H1 (cell line): Measurements from ENCODE around the gene RSU1. TPM values are rescaled to one million over a fixed set of nuclear protein-coding genes. Genes with fewer than 3 reads are reported as not detected.

ENCODE experiments used
- CTCF ChIA-PET: fragments of 300-600 bp; sonication (Branson Sonifier 250); formaldehyde crosslinking; loops from one replicate; lab custom pipeline; 2021; ENCODE audit not compliant: partially characterized antibody; lab: Charles Lee
- POLR2A ChIA-PET: fragments of 300-600 bp; sonication (Branson Sonifier 250); formaldehyde crosslinking; loops from one replicate; lab custom pipeline; 2021; ENCODE audit warnings: inconsistent platforms; ENCODE audit not compliant: partially characterized antibody; lab: Charles Lee
- DNase-seq, 2 experiments: peaks; one replicate each; pipeline versions ENCODE4 v3.0.0 to v3.0.0-alpha.2; 2010 to 2022; ENCODE audit warnings: low spot score in 2 of 2, low read depth in 1 of 2, mixed read lengths in 1 of 2
- FAIRE-seq: peaks from 2 replicates; lab custom pipeline; 2011; peaks lifted over from hg19 to GRCh38; lab: Jason Lieb, UNC
- H2AFZ ChIP-seq: 2 replicates; pipeline ENCODE4 v1.8.1; 2012; ENCODE audit warnings: low read length, inconsistent platforms
- H2AK5ac ChIP-seq: 2 replicates; pipeline ENCODE4 v1.6.1; 2013; ENCODE audit warnings: low read depth, low read length
- H2BK120ac ChIP-seq: replicated peaks from 2 replicates; pipeline ENCODE3; 2013; ENCODE audit warnings: low read depth, low read length, inconsistent platforms
- H2BK12ac ChIP-seq: 2 replicates; pipeline ENCODE4 v1.6.1; 2013; ENCODE audit warnings: low read depth, low read length
- H2BK15ac ChIP-seq: 2 replicates; pipeline ENCODE4 v1.6.1; 2013; ENCODE audit warnings: low read length
- H2BK20ac ChIP-seq: 2 replicates; pipeline ENCODE4 v1.6.1; 2013; ENCODE audit warnings: low read length
- H2BK5ac ChIP-seq: 2 replicates; pipeline ENCODE4 v1.6.1; 2013; ENCODE audit warnings: low read depth, low read length
- H3K14ac ChIP-seq: 2 replicates; pipeline ENCODE4 v1.6.1; 2013; ENCODE audit warnings: inconsistent platforms; ENCODE audit not compliant: insufficient read length
- H3K18ac ChIP-seq: 2 replicates; pipeline ENCODE4 v1.6.1; 2013; ENCODE audit warnings: low read length; ENCODE audit errors: extremely low read depth
- H3K23ac ChIP-seq: 2 replicates; pipeline ENCODE4 v1.6.1; 2013; ENCODE audit warnings: inconsistent platforms; ENCODE audit not compliant: insufficient read length
- H3K23me2 ChIP-seq: 2 replicates; pipeline ENCODE4 v1.6.1; 2013; ENCODE audit warnings: low read depth, low read length
- H3K27ac ChIP-seq: 2 replicates; pipeline ENCODE4 v1.6.1; 2011; ENCODE audit warnings: low read depth, low read length, inconsistent platforms
- H3K27me3 ChIP-seq, 4 experiments: replicated peaks in 1 of 4; 1 replicate in 1 of 4; 2 replicates in 3 of 4; pipeline versions ENCODE4 v1.6.1 to v1.8.1; 2011 to 2013; ENCODE audit warnings: low read length in 3 of 4, mild to moderate bottlenecking in 3 of 4, inconsistent platforms in 2 of 4, mixed read lengths in 2 of 4, moderate library complexity in 1 of 4; ENCODE audit not compliant: control insufficient read depth in 3 of 4, insufficient read depth in 3 of 4; ENCODE audit errors: extremely low read depth in 1 of 4
- H3K36me3 ChIP-seq, 4 experiments: 2 replicates each; pipeline versions ENCODE4 v1.6.1 to v1.8.1; 2011 to 2013; ENCODE audit warnings: mild to moderate bottlenecking in 4 of 4, low read length in 3 of 4, moderate library complexity in 2 of 4, control low read depth in 1 of 4, inconsistent platforms in 1 of 4; ENCODE audit not compliant: insufficient read depth in 4 of 4, control insufficient read depth in 2 of 4
- H3K4ac ChIP-seq: replicated peaks from 2 replicates; pipeline ENCODE3; 2013; ENCODE audit warnings: low read length, low read depth, mixed read lengths, inconsistent platforms; ENCODE audit not compliant: insufficient read length
- H3K4me1 ChIP-seq, 4 experiments: replicated peaks in 1 of 4; 1 replicate in 1 of 4; 2 replicates in 3 of 4; pipeline versions ENCODE4 v1.6.1 to v1.8.1; 2011 to 2013; ENCODE audit warnings: low read length in 3 of 4, inconsistent platforms in 2 of 4, mixed read lengths in 1 of 4; ENCODE audit not compliant: insufficient read depth in 4 of 4, control insufficient read depth in 3 of 4
- H3K4me2 ChIP-seq, 2 experiments: 2 replicates each; pipeline versions ENCODE4 v1.6.1 to v1.8.1; 2011 to 2013; ENCODE audit warnings: low read depth in 2 of 2, low read length in 2 of 2, control low read depth in 1 of 2, inconsistent platforms in 1 of 2, mild to moderate bottlenecking in 1 of 2; ENCODE audit not compliant: insufficient read depth in 1 of 2
- H3K4me3 ChIP-seq, 4 experiments: fragments of 200-600, 300-600 bp in 1 of 4; sonication (generic), shearing (Covaris generic), sonication (Bioruptor Twin) in 1 of 4; 2 replicates each; pipeline versions ENCODE4 v1.5.1 to v1.8.1; 2011 to 2016; ENCODE audit warnings: low read length in 4 of 4, low read depth in 3 of 4, control low read depth in 2 of 4, inconsistent platforms in 2 of 4, mild to moderate bottlenecking in 2 of 4, mixed read lengths in 1 of 4, moderate library complexity in 1 of 4; ENCODE audit not compliant: insufficient read depth in 2 of 4; ENCODE audit errors: extremely low read depth in 1 of 4
- H3K56ac ChIP-seq: replicated peaks from 2 replicates; pipeline ENCODE3; 2013; ENCODE audit warnings: low read depth, mild to moderate bottlenecking, mixed read lengths, low read length, inconsistent platforms; ENCODE audit not compliant: insufficient read length
- H3K79me1 ChIP-seq: 2 replicates; pipeline ENCODE4 v1.6.1; 2013; ENCODE audit warnings: low read depth, low read length, control low read depth
- H3K79me2 ChIP-seq, 2 experiments: 2 replicates each; pipeline versions ENCODE4 v1.6.1 to v1.8.1; 2012 to 2013; ENCODE audit warnings: low read length in 2 of 2, mild to moderate bottlenecking in 2 of 2, inconsistent platforms in 1 of 2; ENCODE audit not compliant: insufficient read depth in 2 of 2, control insufficient read depth in 1 of 2
- H3K9ac ChIP-seq, 4 experiments: replicated peaks in 1 of 4; 1 replicate in 1 of 4; 2 replicates in 3 of 4; pipeline versions ENCODE4 v1.6.1 to v1.8.1; 2011 to 2013; ENCODE audit warnings: low read depth in 3 of 4, low read length in 3 of 4, control low read depth in 2 of 4, mild to moderate bottlenecking in 2 of 4, moderate library complexity in 2 of 4, inconsistent platforms in 1 of 4; ENCODE audit errors: extremely low read depth in 1 of 4
- H3K9me3 ChIP-seq, 2 experiments: 2 replicates each; pipeline versions ENCODE4 v1.6.1 to v1.8.1; 2012 to 2013; ENCODE audit warnings: mild to moderate bottlenecking in 2 of 2, moderate library complexity in 2 of 2, control low read depth in 1 of 2, inconsistent platforms in 1 of 2, low read depth in 1 of 2, low read length in 1 of 2, mixed read lengths in 1 of 2; ENCODE audit not compliant: insufficient read depth in 2 of 2
- H4K20me1 ChIP-seq, 2 experiments: replicated peaks in 1 of 2; 2 replicates each; pipeline versions ENCODE3 to v1.8.1; 2011 to 2013; ENCODE audit warnings: inconsistent platforms in 2 of 2, low read length in 2 of 2, mild to moderate bottlenecking in 1 of 2; ENCODE audit not compliant: insufficient read depth in 2 of 2, control insufficient read depth in 1 of 2
- H4K5ac ChIP-seq: 2 replicates; pipeline ENCODE4 v1.6.1; 2013; ENCODE audit warnings: low read length, low read depth, mixed read lengths, inconsistent platforms; ENCODE audit not compliant: insufficient read length
- H4K8ac ChIP-seq: 2 replicates; pipeline ENCODE4 v1.8.0; 2013; ENCODE audit warnings: mild to moderate bottlenecking, moderate library complexity, low read length, inconsistent platforms; ENCODE audit not compliant: insufficient read depth; ENCODE audit errors: extremely low read depth
- H4K91ac ChIP-seq: replicated peaks from 2 replicates; pipeline ENCODE3; 2013; ENCODE audit warnings: low read length, mixed read lengths, inconsistent platforms; ENCODE audit not compliant: insufficient read length
- ASH2L ChIP-seq: fragments of 200-600, 300-600 bp; sonication (generic); IDR thresholded peaks from one replicate; pipeline ENCODE4 v1.7.1; 2017; ENCODE audit warnings: low read length
- FOSL1 ChIP-seq: IDR thresholded peaks from 2 replicates; pipeline ENCODE4 v1.6.1; 2011; ENCODE audit warnings: mild to moderate bottlenecking, low read depth, low read length, moderate library complexity; ENCODE audit not compliant: insufficient read depth
- GTF2F1 ChIP-seq: IDR thresholded peaks from 2 replicates; pipeline ENCODE4 v1.6.1; 2012; ENCODE audit warnings: low read depth, low read length, improper control_type of control experiment, borderline replicate concordance
- JUN ChIP-seq: IDR thresholded peaks from 2 replicates; pipeline ENCODE4 v1.6.1; 2011; ENCODE audit warnings: low read depth, mild to moderate bottlenecking, improper control_type of control experiment, low read length
- POLR2A ChIP-seq, 2 experiments: IDR thresholded peaks; 1 replicate in 1 of 2; 2 replicates in 1 of 2; pipeline ENCODE4 v1.6.1; 2011; ENCODE audit warnings: low read depth in 2 of 2, low read length in 2 of 2, mild to moderate bottlenecking in 2 of 2; ENCODE audit errors: control extremely low read depth in 1 of 2
- WGBS, 2 experiments: shearing (Covaris generic) in 1 of 2; methylation state at CpG; one replicate each; pipeline versions ENCODE4 v1.1.6 to v1.1.7; 2013 to 2015; ENCODE audit warnings: low lambda C conversion rate in 2 of 2, mixed read lengths in 2 of 2, inconsistent platforms in 1 of 2, low coverage in 1 of 2, missing lambda C conversion rate in 1 of 2; ENCODE audit not compliant: insufficient replicate concordance in 2 of 2, insufficient coverage in 1 of 2, insufficient read length in 1 of 2; ENCODE audit errors: extremely low coverage in 1 of 2, missing lambda C conversion rate in 1 of 2; 5-methylcytosine and 5-hydroxymethylcytosine counted together
- polyA plus RNA-seq, 7 experiments: library from polyadenylated mRNA; depleted of rRNA in 3 of 7; stranded (reverse) in 5 of 7; unstranded in 2 of 7; fragments of >200 nt in 5 of 7; fragments of 200-250 nt in 2 of 7; gene quantifications; 1 replicate in 5 of 7; 2 replicates in 1 of 7; 4 replicates in 1 of 7; pipeline versions ENCODE4 v1.2.1 to v1.2.3, GENCODE V29; 2011 to 2013; ENCODE audit warnings: missing spikeins in 2 of 7, mixed read lengths in 2 of 7
- total RNA-seq: library from RNA; stranded (reverse); fragmentation: NEBNext Ultra II Directional; extraction: Animal tissue kit (Norgen Biotek cat#: 25700); gene quantifications from 2 replicates; pipeline ENCODE4 v1.2.1, GENCODE V29; 2021
- TF ChIP-seq, protein P1 (sequence below): IDR thresholded peaks from 2 replicates; pipeline ENCODE4 v1.6.1; 2012; ENCODE audit warnings: low read length, inconsistent platforms

RSU1 gene
- total and polyA plus RNA-seq, 2 of the 8 experiments (the other 6 are each of a cell fraction or from before 2014, with no cell fraction given), result 50.0 to 68.2 TPM

DNA sequence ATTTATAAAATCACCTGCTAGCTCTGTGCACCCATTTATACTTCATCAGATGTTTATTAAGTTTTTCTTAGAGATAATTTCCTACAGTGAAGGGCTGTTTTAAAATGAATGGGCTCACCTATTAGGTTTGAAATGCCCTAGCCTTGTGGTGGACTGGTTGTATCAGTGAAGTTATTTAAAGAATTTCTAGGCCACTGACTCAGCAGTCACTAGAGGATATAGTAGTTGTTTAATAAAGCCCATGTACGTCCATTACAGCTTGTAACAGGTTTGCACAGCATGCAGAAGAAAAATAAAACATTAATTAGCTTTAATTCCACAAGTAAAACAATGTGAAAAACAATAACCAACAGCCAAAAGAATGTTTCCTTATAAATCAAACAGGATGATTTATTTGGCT lies 128.0 kb downstream of the RSU1 start:
- POLR2A ChIA-PET, result no interaction called here
- Histone ChIP-seq H3K36me3 (no peaks in the 10 kb centered on the region), H3K18ac (no peak overlapping the region), H2AFZ (no peak overlapping the region), H2BK12ac (no peak overlapping the region)
- TF ChIP-seq ASH2L, result no peak
- no peak for TF ChIP-seq FOSL1
- TF ChIP-seq JUN, result no peak
- TF ChIP-seq POLR2A (IDR thresholded peaks at IDR 0.05; ENCODE audit: control extremely low read depth in 1 of 2, low read depth in 2 of 2, low read length in 2 of 2), result no peak
- no peak for TF ChIP-seq GTF2F1
- TF ChIP-seq, protein P1, sequence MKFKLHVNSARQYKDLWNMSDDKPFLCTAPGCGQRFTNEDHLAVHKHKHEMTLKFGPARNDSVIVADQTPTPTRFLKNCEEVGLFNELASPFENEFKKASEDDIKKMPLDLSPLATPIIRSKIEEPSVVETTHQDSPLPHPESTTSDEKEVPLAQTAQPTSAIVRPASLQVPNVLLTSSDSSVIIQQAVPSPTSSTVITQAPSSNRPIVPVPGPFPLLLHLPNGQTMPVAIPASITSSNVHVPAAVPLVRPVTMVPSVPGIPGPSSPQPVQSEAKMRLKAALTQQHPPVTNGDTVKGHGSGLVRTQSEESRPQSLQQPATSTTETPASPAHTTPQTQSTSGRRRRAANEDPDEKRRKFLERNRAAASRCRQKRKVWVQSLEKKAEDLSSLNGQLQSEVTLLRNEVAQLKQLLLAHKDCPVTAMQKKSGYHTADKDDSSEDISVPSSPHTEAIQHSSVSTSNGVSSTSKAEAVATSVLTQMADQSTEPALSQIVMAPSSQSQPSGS, result no peak
- TF ChIP-seq, all 59 proteins: peak for 0
- Histone ChIP-seq H4K20me1 (no peaks in the 10 kb centered on the region), H3K79me2 (no peaks in the 10 kb centered on the region), H3K14ac (no peak overlapping the region), H3K23me2 (no peaks in the 10 kb centered on the region), H3K27ac (no peak overlapping the region), H3K4me3 (no peak overlapping the region), H3K9ac (no peak overlapping the region), H4K8ac (no peak overlapping the region), H3K4me1 (no peaks in the 10 kb centered on the region), H2AK5ac (no peak overlapping the region), H3K9me3 (no peaks in the 10 kb centered on the region), H2BK20ac (no peak overlapping the region), H3K79me1 (no peaks in the 10 kb centered on the region), H3K27me3 (no peaks in the 10 kb centered on the region), H4K91ac (no peak overlapping the region), H3K4ac (no peak overlapping the region), H3K56ac (no peak overlapping the region), H2BK120ac (no peak overlapping the region), H2BK15ac (no peak overlapping the region), H2BK5ac (no peak overlapping the region), H4K5ac (no peak overlapping the region), H3K4me2 (no peak overlapping the region), H3K23ac (no peak overlapping the region)
- no peak for FAIRE-seq
- WGBS, 2 experiments, result 87% methylated on average over 1 of the region's 1 CpG; no CpG with 5 or more reads in 1 of the 2 experiments
- CTCF ChIA-PET, result no interaction called here
- DNase-seq, result no peak
